HG03439 (cell line): ENCODE measurements around the gene HASPIN.
"Not testable (repeated sequence)": the region's sequence is repeated elsewhere in the genome, so short reads cannot be mapped to it uniquely, and the experiment has no call there.

Experiments
- ATAC-seq: cut with Tn5 transposase; IDR thresholded peaks from one replicate; pipeline ENCODE4 v1.9.1; 2021; ENCODE audit warnings: mild to moderate bottlenecking, moderate library complexity; ENCODE audit not compliant: unreplicated experiment

Gene HASPIN

GRCh38 chr17:3695723-3696411 is 27.8 kb upstream of the HASPIN start, which contains the start of gene P2RX5:
Gene P2RX5 (minus strand): TSS chr17:3696155. CDS start chr17:3696005, 150 bp downstream.
- no peak for ATAC-seq

GRCh38 chr17:3697103-3697476 is 26.6 kb upstream of the HASPIN start:
- ATAC-seq = no peak

GRCh38 chr17:3698139-3698538 is 25.6 kb upstream of the HASPIN start:
- no peak for ATAC-seq

GRCh38 chr17:3699951-3700350 is 23.8 kb upstream of the HASPIN start:
- no peak for ATAC-seq

- not testable (repeated sequence) for ATAC-seq
Measured at GRCh38 chr17:3702041-3702539, 21.6 kb upstream of the HASPIN start.

GRCh38 chr17:3704931-3705717 is 18.6 kb upstream of the HASPIN start:
- ATAC-seq = no peak

GRCh38 chr17:3705718-3705984 is 18.1 kb upstream of the HASPIN start:
- ATAC-seq = not testable (repeated sequence)

- ATAC-seq = no peak
Measured at GRCh38 chr17:3708366-3708765, 15.3 kb upstream of the HASPIN start.

- peak; percentile 94 for ATAC-seq
Measured at GRCh38 chr17:3710951-3711383, 12.7 kb upstream of the HASPIN start.

GRCh38 chr17:3712811-3713463 is 10.8 kb upstream of the HASPIN start:
- no peak for ATAC-seq

- no peak for ATAC-seq
Measured at GRCh38 chr17:3715296-3715695, 8.4 kb upstream of the HASPIN start.

GRCh38 chr17:3718201-3718600 is 5.5 kb upstream of the HASPIN start:
- ATAC-seq = no peak

- ATAC-seq = no peak
Measured at GRCh38 chr17:3719265-3719664, 4.4 kb upstream of the HASPIN start.

GRCh38 chr17:3722716-3723115 is 987 bp upstream of the HASPIN start:
- no peak for ATAC-seq

- no peak for ATAC-seq
Measured at GRCh38 chr17:3723188-3723555, 531 bp upstream of the HASPIN start.

- no peak for ATAC-seq
Measured at GRCh38 chr17:3724378-3725077, 825 bp downstream of the HASPIN start.

GRCh38 chr17:3727041-3727440 is 3.3 kb downstream of the HASPIN start:
- ATAC-seq = no peak

- not testable (repeated sequence) for ATAC-seq
Measured at GRCh38 chr17:3728099-3728498, 4.4 kb downstream of the HASPIN start.

- no peak for ATAC-seq
Measured at GRCh38 chr17:3729881-3730280, 6.2 kb downstream of the HASPIN start.

- no peak for ATAC-seq
Measured at GRCh38 chr17:3730881-3731429, 7.3 kb downstream of the HASPIN start.

GRCh38 chr17:3732210-3732621 is 8.5 kb downstream of the HASPIN start:
- ATAC-seq = no peak
